Esophagus squamous epithelium (tissue), 5 donors: ENCODE measurements around the gene NPTX1. TPM values are rescaled to one million over a fixed set of nuclear protein-coding genes. Genes with fewer than 3 reads are reported as not detected.

Experiments used
- DNase-seq: peaks from one replicate; lab custom pipeline; 2025; lab: John Stamatoyannopoulos, UW
- H3K27ac ChIP-seq, 4 donors: fragments of 200-600 bp; sonication (generic); one replicate each; pipeline ENCODE4 v1.5.1; 2016 to 2019; ENCODE audit warnings: mild to moderate bottlenecking in 1 of 4
- H3K27me3 ChIP-seq, 4 donors: fragments of 200-600 bp; sonication (generic); 1 replicate in 3 of 4; 2 replicates in 1 of 4; pipeline versions ENCODE4 v1.5.1 to v1.6.0; 2017 to 2021; ENCODE audit warnings: antibody characterized with exemption in 1 of 4
- H3K36me3 ChIP-seq, 3 donors: fragments of 200-600 bp; sonication (generic); one replicate each; pipeline ENCODE4 v1.5.1; 2016 to 2019
- H3K4me1 ChIP-seq, 3 donors: fragments of 200-600 bp; sonication (generic); one replicate each; pipeline ENCODE4 v1.5.1; 2017 to 2019
- H3K4me3 ChIP-seq, 4 donors: fragments of 200-600 bp; sonication (generic); 1 replicate in 3 of 4; 2 replicates in 1 of 4; pipeline ENCODE4 v1.5.1; 2016 to 2019; ENCODE audit warnings: mild to moderate bottlenecking in 2 of 4, moderate library complexity in 1 of 4
- H3K9me3 ChIP-seq, 3 donors: fragments of 200-600 bp; sonication (generic); one replicate each; pipeline ENCODE4 v1.5.1; 2016 to 2019
- POLR2A ChIP-seq, 4 donors: fragments of 450-650 bp; IDR thresholded peaks; one replicate each; pipeline ENCODE4 v1.6.1; 2017; ENCODE audit warnings: antibody characterized with exemption in 4 of 4, mild to moderate bottlenecking in 4 of 4, moderate library complexity in 3 of 4
- WGBS, 2 donors: methylation state at CpG; one replicate each; pipeline ENCODE4 v1.1.5; 2018; 5-methylcytosine and 5-hydroxymethylcytosine counted together
- intact Hi-C: fragments of 100-400 bp; cut with DNase I; formaldehyde crosslinking; loops from one replicate; pipeline ENCODE4 v1.15.0; 2022
- total RNA-seq, 4 donors: library from RNA; depleted of rRNA; stranded (reverse); fragments of >200 nt; gene quantifications; one replicate each; pipeline ENCODE4 v1.1.0, GENCODE V29; 2016
- TF ChIP-seq, protein P1 (sequence below), 6 experiments: fragments of 450-650 bp in 4 of 6; fragments of 200-600 bp in 2 of 6; sonication (generic) in 2 of 6; IDR thresholded peaks; one replicate each; pipeline ENCODE4 v1.5.1; 2016 to 2019; ENCODE audit warnings: antibody characterized with exemption in 6 of 6, mild to moderate bottlenecking in 4 of 6, moderate library complexity in 4 of 6
- donor health status: DM: yes; HTN: yes; CAD: no.

NPTX1 gene
- total RNA-seq, 4 donors from 2014 or later, result under 0.01 to 0.15 TPM; not detected in 2

DNA sequence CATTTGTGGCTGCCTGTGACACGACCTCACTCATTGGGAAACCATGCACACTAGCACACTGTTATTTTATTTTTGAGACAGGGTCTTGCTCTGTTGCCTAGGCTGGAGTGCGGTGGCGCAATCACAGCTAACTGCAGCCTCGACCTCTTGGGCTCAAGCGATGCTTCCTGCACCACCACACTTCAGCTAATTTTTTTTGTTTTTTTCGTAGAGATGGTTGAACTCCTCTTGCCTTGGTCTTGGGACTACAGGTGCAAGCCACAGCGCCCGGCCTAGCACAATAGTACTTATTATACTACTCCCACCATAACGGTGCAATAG is 2.8 kb upstream of the NPTX1 start:
- TF ChIP-seq POLR2A (IDR thresholded peaks at IDR 0.05), result no peak
- TF ChIP-seq, protein P1, sequence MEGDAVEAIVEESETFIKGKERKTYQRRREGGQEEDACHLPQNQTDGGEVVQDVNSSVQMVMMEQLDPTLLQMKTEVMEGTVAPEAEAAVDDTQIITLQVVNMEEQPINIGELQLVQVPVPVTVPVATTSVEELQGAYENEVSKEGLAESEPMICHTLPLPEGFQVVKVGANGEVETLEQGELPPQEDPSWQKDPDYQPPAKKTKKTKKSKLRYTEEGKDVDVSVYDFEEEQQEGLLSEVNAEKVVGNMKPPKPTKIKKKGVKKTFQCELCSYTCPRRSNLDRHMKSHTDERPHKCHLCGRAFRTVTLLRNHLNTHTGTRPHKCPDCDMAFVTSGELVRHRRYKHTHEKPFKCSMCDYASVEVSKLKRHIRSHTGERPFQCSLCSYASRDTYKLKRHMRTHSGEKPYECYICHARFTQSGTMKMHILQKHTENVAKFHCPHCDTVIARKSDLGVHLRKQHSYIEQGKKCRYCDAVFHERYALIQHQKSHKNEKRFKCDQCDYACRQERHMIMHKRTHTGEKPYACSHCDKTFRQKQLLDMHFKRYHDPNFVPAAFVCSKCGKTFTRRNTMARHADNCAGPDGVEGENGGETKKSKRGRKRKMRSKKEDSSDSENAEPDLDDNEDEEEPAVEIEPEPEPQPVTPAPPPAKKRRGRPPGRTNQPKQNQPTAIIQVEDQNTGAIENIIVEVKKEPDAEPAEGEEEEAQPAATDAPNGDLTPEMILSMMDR (IDR thresholded peaks at IDR 0.05), result no peak
- Histone ChIP-seq H3K4me1 (peaks cover 27 to 49% (median 43%) of the 10 kb centered on the region in 3 donors), H3K27ac (no peak overlapping the region), H3K9me3 (no peaks in the 10 kb centered on the region), H3K4me3 (no peak overlapping the region), H3K27me3 (peaks cover 38 to 100% (median 43%) of the 10 kb centered on the region in 4 donors), H3K36me3 (no peaks in the 10 kb centered on the region)
- DNase-seq, result no peak
- intact Hi-C loops, result no loop called here
- 53 to 55% methylated on average over 9 of the region's 9 CpGs for WGBS, 2 donors

DNA sequence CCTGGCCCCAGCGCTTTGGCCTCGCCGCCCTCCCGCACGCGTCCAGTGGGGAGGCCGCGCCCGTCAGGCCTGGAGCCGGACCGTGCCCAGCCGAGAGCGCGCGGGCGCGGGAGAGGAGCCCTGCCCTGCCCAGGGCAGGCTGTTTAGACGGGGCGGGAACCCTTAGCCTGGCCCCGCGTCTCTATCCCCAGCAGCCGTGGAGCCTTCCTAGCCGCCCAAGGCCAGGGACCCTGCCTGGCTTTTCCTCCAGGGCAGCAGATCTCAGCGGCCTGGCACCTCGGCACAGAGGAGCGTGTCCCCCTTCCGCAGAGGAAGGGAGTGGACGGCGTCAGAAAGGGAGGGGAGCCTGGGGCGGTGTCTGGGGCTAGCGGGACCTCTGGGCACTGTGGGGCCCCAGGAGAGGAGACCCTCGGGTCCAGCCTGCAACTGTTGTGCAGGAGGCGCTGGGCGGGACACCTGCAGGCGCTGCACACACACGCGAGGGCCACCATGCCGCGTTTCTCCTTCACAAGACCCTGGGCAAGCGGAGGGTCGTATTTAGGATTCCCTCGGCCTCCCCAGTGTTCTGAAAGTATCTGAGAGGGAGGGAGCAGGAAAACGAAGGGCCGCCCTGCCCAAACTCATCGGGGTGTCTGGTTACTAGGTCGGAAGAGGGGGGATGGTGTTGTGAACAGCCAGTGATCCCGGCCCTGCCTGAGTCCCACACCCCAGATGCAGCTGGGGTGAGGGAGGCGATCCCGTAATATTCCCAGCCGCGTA is 2.3 kb upstream of the NPTX1 start:
- intact Hi-C loops, result no loop called here
- H3K36me3 ChIP-seq, result no peaks in the 10 kb centered on the region
- 23 to 30% methylated on average over 6 to 7 of the region's 51 CpGs for WGBS, 2 donors
- peak overlapping the region in 2 of 4 donors; percentile 31 to 61 for H3K4me3 ChIP-seq
- peaks cover 40 to 100% (median 46%) of the 10 kb centered on the region in 4 donors for H3K27me3 ChIP-seq
- H3K9me3 ChIP-seq, result no peaks in the 10 kb centered on the region
- peaks cover 27 to 53% (median 43%) of the 10 kb centered on the region in 3 donors for H3K4me1 ChIP-seq
- DNase-seq, result no peak
- TF ChIP-seq, protein P1 (IDR thresholded peaks at IDR 0.05), result no peak
- TF ChIP-seq POLR2A (IDR thresholded peaks at IDR 0.05), result no peak
- H3K27ac ChIP-seq, result no peak overlapping the region

DNA sequence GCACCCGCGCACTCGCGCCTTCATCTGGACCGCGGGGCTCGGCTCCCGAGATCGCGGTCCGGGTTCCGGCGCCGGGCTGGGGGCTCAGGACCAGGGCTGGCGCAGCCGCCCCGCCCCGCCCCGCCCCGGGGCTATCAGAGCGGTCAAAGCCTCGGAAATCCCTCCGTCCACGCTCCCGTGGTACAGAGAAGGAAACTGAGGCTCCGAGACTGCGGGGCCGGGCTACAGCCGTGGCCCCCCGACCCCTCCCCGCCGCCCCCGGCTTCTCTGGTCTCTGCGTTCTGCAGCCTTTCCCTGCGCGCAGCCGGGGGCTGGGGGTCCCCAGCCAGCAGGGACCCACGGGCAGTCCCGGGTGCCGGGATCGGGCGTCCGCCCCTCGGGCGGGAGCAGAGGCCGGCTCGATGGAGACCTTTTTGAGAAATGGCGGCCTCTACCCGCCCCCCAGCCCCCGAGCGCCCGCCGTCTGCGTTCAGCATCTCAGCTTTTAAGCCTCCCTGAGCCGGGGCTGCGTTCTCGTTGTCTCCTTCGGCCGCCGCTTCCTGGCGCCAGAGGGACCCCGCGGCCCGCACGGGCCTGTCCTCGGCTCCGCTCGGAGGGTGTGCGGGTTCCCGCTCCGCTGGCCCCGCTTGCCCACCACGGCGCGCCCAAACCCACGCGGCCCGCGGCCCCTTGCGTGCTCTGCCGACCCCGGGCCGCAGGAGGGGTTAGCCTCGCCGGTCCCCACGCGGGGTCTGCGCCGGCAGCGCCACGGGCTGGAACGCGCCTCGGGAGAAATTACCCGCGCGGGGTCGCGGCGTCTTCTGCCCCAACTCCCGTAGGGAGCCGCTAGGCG is 1.5 kb upstream of the NPTX1 start:
- Histone ChIP-seq H3K27ac (no peak overlapping the region), H3K4me3 (peak overlapping the region in 2 of 4 donors; percentile 31 to 61), H3K36me3 (no peaks in the 10 kb centered on the region), H3K9me3 (no peaks in the 10 kb centered on the region), H3K27me3 (peaks cover 40 to 100% (median 48%) of the 10 kb centered on the region in 4 donors), H3K4me1 (peaks cover 27 to 53% (median 43%) of the 10 kb centered on the region in 3 donors)
- no peak for DNase-seq
- TF ChIP-seq POLR2A (IDR thresholded peaks at IDR 0.05), result no peak
- TF ChIP-seq, protein P1 (IDR thresholded peaks at IDR 0.05), result peak in 2 of 6 experiments; percentile 16 to 40
- intact Hi-C loops, result no loop called here
- no CpG with 5 or more reads among the region's 103 CpGs for WGBS, 2 donors

DNA sequence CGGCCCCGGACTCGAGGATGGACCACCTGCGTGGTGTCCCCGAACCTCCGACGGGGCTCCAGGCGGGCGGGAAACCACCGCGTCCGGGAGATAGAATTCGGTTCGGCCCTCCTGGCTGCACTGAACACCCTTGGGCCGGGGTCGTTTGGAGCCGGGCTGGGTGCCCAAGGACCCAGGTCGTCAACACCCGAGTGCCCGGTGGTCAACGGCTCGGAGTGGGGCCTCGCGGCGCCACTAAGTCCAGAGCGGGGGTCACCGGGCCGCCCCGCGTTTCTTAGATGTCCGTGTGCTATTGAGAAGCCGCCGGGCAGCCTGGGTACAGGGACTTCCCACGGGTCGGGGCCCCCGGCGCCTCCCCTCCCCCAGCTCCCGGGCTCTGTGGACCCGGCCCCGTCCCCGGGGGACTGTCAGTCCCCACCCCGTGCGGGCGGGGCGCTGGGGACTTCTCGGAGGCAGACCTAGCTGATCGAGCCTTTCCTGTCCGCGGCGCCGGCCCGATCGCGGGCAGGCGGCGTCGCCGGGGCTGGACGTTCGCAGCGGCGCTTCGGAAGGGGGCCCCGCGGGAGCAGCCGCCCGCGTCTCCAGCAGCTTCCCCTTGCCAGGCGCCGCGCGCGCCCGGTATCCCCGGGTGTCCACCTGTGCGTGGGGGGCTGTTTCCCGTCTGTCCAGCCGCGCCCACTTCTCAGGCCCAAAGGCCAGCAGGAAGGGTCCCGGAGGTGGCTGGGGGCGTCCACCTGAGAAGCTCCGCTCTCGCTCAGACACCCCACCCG is 655 bp upstream of the NPTX1 start:
- DNase-seq, result no peak
- H3K4me1 ChIP-seq, result peaks cover 27 to 53% (median 43%) of the 10 kb centered on the region in 3 donors

More for the DNA sequence above, 655 bp upstream of the NPTX1 start:
- Histone ChIP-seq H3K27me3 (peaks cover 40 to 100% (median 47%) of the 10 kb centered on the region in 4 donors), H3K36me3 (no peaks in the 10 kb centered on the region), H3K4me3 (peak overlapping the region in 3 of 4 donors; percentile 14 to 61 (median 41)), H3K9me3 (no peaks in the 10 kb centered on the region), H3K27ac (no peak overlapping the region)
- intact Hi-C loops, result no loop called here
- 0% methylated on average over 2 of the region's 84 CpGs; no CpG with 5 or more reads in 1 of the 2 donors for WGBS, 2 donors
- TF ChIP-seq, protein P1 (IDR thresholded peaks at IDR 0.05), result no peak
- TF ChIP-seq POLR2A (IDR thresholded peaks at IDR 0.05), result no peak
